Karpas-422 (cell line): ENCODE measurements around the gene LRRC3. TPM values are rescaled to one million over a fixed set of nuclear protein-coding genes. Genes with fewer than 3 reads are reported as not detected.

Experiments used
- DNase-seq: peaks from one replicate; pipeline ENCODE4 v3.0.0-alpha.2; 2015
- H2AFZ ChIP-seq: fragments of 200-600 bp; sonication (generic); 2 replicates; pipeline ENCODE4 v1.6.1; 2014; ENCODE audit warnings: antibody characterized with exemption, low read length, mixed read lengths
- H3K27ac ChIP-seq: fragments of 200-600 bp; sonication (generic); 2 replicates; pipeline ENCODE4 v1.5.1; 2014; ENCODE audit warnings: mild to moderate bottlenecking, low read length, moderate library complexity
- H3K27me3 ChIP-seq: fragments of 200-600 bp; sonication (generic); 2 replicates; pipeline ENCODE4 v1.6.1; 2014; ENCODE audit warnings: low read length, mixed read lengths
- H3K36me3 ChIP-seq: fragments of 200-600 bp; sonication (generic); 2 replicates; pipeline ENCODE4 v1.6.1; 2014; ENCODE audit warnings: low read length, mixed read lengths; ENCODE audit not compliant: insufficient read depth
- H3K4me1 ChIP-seq: fragments of 200-600 bp; sonication (generic); 2 replicates; pipeline ENCODE4 v1.6.1; 2014; ENCODE audit warnings: mild to moderate bottlenecking, low read length, mixed read lengths
- H3K4me2 ChIP-seq: fragments of 200-600 bp; sonication (generic); 2 replicates; pipeline ENCODE4 v1.6.1; 2014; ENCODE audit warnings: low read length, low read depth, mild to moderate bottlenecking; ENCODE audit not compliant: poor library complexity, severe bottlenecking
- H3K4me3 ChIP-seq: fragments of 200-600 bp; sonication (generic); 2 replicates; pipeline ENCODE4 v1.5.1; 2014; ENCODE audit warnings: mild to moderate bottlenecking, antibody characterized with exemption, low read length, mixed read lengths
- H3K79me2 ChIP-seq: fragments of 200-600 bp; sonication (generic); 2 replicates; pipeline ENCODE4 v1.6.1; 2014; ENCODE audit warnings: mild to moderate bottlenecking, low read length, mixed read lengths
- H3K9ac ChIP-seq: fragments of 200-600 bp; sonication (generic); 2 replicates; pipeline ENCODE4 v1.6.0; 2014; ENCODE audit warnings: low read length
- H3K9me2 ChIP-seq: fragments of 200-600 bp; sonication (generic), shearing (Covaris generic); replicated peaks from 2 replicates; pipeline ENCODE4 v1.6.0; 2014; ENCODE audit warnings: mild to moderate bottlenecking, low read length, moderate library complexity; ENCODE audit not compliant: insufficient read depth
- H3K9me3 ChIP-seq: fragments of 300-700, 200-600 bp; sonication (generic); 2 replicates; pipeline ENCODE4 v1.6.1; 2014; ENCODE audit warnings: low read length, mixed read lengths
- H4K20me1 ChIP-seq: fragments of 200-600 bp; sonication (generic); 2 replicates; pipeline ENCODE4 v1.6.1; 2014; ENCODE audit warnings: mild to moderate bottlenecking, antibody characterized with exemption, low read length, low read depth; ENCODE audit not compliant: insufficient read depth
- total RNA-seq: library from RNA; depleted of rRNA; stranded (reverse); fragments of >200 nt; shearing (Covaris generic); gene quantifications from 2 replicates; pipeline ENCODE4 v1.2.3, GENCODE V29; 2014; ENCODE audit warnings: low replicate concordance; rRNA removed

Gene LRRC3, protein sequence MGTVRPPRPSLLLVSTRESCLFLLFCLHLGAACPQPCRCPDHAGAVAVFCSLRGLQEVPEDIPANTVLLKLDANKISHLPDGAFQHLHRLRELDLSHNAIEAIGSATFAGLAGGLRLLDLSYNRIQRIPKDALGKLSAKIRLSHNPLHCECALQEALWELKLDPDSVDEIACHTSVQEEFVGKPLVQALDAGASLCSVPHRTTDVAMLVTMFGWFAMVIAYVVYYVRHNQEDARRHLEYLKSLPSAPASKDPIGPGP
- not detected in 2 replicates for total RNA-seq

DNA sequence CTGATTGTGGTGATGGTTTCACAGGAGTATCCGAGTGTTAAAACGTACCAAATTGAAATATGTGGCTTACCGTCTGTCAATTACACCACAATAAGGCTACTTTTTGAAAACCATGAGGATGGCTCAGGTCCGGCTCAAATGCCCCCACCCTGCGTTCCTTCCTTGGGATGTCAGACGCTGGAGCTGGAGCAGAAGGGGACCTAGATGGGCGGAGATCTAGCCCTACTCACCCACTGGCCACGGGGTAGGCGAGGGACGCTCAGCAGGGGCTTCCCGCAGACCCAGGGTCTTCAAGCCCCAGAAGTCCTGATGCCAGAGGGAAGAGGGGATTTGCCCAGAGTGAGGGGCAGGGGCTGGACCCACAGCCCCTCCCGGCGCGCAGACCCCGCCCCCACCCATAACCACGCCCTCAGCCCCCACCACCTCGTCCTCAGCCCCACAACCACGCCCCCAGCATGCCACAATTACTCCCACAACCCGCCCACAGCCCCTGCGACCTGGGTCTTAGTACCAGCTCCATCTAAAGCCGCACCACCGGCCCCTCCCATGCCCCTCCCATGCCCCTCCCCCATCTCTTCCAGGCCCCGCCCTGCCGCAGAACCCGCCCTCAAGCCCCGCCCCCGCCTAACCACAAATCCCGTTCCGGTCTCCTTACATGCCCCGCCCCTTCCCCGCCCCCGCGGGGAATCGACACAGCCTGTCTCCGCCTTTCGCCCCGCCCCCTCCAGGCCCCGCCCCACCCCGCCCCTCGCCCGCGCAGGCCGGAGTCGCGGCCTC lies at the start of gene LRRC3:
LRRC3 (plus strand) TSS at position 764 of the 777 bp plus-strand sequence. CDS start 1,135 bp downstream, outside the sequence.
- H3K4me3 ChIP-seq, result no peak within 1 kb of the TSS

DNA sequence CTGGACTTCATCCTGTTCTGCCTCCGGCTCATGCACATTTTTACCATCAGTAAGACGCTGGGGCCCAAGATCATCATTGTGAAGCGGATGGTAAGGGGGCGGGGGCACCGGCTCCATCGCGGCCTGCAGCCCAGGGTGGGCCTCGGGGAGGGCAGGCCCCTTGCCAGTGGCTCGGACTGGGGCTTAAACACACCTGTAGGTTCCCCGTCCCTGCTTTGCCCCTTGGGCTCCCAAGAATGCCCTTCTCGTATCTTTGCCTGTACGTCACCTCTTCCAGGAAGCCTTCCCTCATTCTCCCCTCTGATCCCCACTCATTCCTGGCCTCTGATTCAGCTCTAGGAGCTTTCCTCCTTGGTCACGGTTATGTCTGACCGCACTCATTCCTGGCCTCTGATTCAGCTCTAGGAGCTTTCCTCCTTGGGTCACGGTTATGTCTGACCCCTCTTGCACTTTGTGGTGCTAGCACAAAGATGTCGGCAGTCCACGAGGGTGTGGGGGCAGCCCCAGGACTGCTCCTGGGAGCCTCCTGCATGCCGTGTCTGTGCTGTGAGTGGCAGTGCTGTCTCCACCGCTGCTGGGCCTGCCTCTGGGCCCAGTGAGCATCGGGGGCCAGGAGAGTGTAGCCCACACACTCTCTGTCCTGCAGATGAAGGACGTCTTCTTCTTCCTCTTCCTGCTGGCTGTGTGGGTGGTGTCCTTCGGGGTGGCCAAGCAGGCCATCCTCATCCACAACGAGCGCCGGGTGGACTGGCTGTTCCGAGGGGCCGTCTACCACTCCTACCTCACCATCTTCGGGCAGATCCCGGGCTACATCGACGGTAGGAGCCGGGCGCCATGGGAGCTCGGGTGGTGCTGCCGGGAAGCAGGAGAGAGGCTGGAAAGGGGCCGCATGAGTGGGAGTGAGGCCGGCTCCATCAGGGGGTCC lies 49.1 kb upstream of the LRRC3 start:
- no peaks in the 10 kb centered on the region for H3K9me2 ChIP-seq
- no peak overlapping the region for H2AFZ ChIP-seq
- no peak overlapping the region for H3K4me2 ChIP-seq
- no peaks in the 10 kb centered on the region for H3K79me2 ChIP-seq
- no peak overlapping the region for H3K27ac ChIP-seq
- no peaks in the 10 kb centered on the region for H3K36me3 ChIP-seq
- no peak overlapping the region for H3K9ac ChIP-seq
- no peaks in the 10 kb centered on the region for H3K27me3 ChIP-seq
- H4K20me1 ChIP-seq, result no peaks in the 10 kb centered on the region
- no peaks in the 10 kb centered on the region for H3K4me1 ChIP-seq
- H3K9me3 ChIP-seq, result peaks cover 12% of the 10 kb centered on the region
- H3K4me3 ChIP-seq, result no peak overlapping the region
- no peak for DNase-seq

More for the DNA sequence above, at the start of gene LRRC3:
- Histone ChIP-seq H3K9ac (no peak within 1 kb of the TSS), H3K9me2 (no peaks in the 10 kb centered on the region), H3K4me2 (no peak within 1 kb of the TSS), H3K36me3 (no peaks in the 10 kb centered on the region), H4K20me1 (no peaks in the 10 kb centered on the region), H3K27ac (no peak within 1 kb of the TSS), H2AFZ (no peak within 1 kb of the TSS), H3K4me1 (no peaks in the 10 kb centered on the region), H3K9me3 (peaks cover 7% of the 10 kb centered on the region), H3K79me2 (no peaks in the 10 kb centered on the region), H3K27me3 (no peaks in the 10 kb centered on the region)
- DNase-seq, result no peak

DNA sequence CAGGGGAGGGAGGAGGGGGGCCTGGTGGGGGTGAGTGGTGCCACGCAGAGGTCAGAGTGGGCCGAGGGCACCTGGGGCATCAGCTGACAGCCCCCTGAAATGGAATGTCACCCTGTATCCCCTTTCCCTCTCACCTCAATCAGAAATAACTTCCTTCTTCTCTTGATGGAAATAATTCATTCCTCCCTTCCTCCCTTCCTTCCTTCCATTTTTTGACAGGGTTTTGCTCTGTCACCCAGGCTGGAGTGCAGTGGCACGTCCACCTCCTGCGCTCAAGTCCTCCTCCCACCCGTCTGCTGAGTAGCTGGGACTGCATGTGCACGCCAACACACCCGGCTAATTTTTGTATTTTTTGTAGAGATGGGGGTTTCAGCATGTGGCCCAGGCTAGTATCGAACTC lies 48.4 kb upstream of the LRRC3 start:
- no peaks in the 10 kb centered on the region for H3K4me1 ChIP-seq
- H3K27me3 ChIP-seq, result no peaks in the 10 kb centered on the region
- H3K9me2 ChIP-seq, result no peaks in the 10 kb centered on the region
- no peak for DNase-seq
- no peaks in the 10 kb centered on the region for H3K79me2 ChIP-seq
- H3K27ac ChIP-seq, result no peak overlapping the region
- no peaks in the 10 kb centered on the region for H3K36me3 ChIP-seq
- no peaks in the 10 kb centered on the region for H4K20me1 ChIP-seq
- no peak overlapping the region for H3K9ac ChIP-seq
- no peak overlapping the region for H3K4me3 ChIP-seq
- peaks cover 12% of the 10 kb centered on the region for H3K9me3 ChIP-seq
- no peak overlapping the region for H2AFZ ChIP-seq
- H3K4me2 ChIP-seq, result no peak overlapping the region

DNA sequence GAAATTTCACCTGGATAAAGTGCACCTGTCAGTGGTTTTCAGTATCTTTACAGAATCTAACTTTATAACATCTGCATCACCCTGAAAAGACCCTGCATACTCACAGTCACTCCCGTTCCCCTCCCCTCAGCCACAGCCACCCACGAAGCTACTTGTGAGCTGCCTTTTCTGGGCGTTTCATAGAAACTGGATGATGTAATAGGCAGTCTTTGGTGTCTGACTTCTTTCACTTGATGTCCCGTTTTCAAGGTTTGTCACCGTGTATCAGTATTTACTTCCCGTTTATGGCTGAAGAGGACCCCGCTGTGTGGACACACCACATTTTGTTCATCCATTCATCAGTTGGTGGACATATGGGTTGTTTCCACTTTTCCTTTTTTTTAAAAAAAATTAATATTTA lies 47.8 kb upstream of the LRRC3 start:
- no peak overlapping the region for H3K27ac ChIP-seq
- no peak overlapping the region for H3K9ac ChIP-seq
- no peaks in the 10 kb centered on the region for H3K4me1 ChIP-seq
- no peaks in the 10 kb centered on the region for H3K9me2 ChIP-seq
- H3K4me3 ChIP-seq, result no peak overlapping the region
- H3K27me3 ChIP-seq, result no peaks in the 10 kb centered on the region
- no peaks in the 10 kb centered on the region for H4K20me1 ChIP-seq
- H2AFZ ChIP-seq, result no peak overlapping the region
- no peaks in the 10 kb centered on the region for H3K79me2 ChIP-seq
- no peak overlapping the region for H3K4me2 ChIP-seq
- DNase-seq, result no peak
- peaks cover 12% of the 10 kb centered on the region for H3K9me3 ChIP-seq
- no peaks in the 10 kb centered on the region for H3K36me3 ChIP-seq

DNA sequence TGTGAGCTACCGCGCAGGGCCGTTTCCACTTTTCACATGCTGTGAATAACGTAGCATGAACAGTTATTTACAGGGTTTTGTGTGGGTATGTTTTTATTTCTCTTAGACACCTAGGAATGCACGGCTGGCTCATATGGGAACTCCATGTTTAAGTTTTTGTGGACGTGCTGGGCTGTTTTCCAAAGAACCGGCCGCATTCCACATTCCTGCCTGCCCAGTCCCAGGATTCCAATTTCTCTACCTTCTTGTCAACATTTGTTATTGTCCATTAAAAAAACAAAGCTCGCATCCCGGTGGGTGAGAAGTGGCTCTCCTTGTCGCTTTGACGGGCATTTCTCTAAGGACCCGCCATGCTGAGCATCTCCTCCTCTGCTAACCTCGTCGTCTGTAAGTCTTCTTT lies 47.1 kb upstream of the LRRC3 start:
- DNase-seq, result no peak
- Histone ChIP-seq H3K27ac (no peak overlapping the region), H3K9me2 (no peaks in the 10 kb centered on the region), H2AFZ (no peak overlapping the region), H3K79me2 (no peaks in the 10 kb centered on the region), H3K27me3 (no peaks in the 10 kb centered on the region), H4K20me1 (no peaks in the 10 kb centered on the region), H3K4me1 (no peaks in the 10 kb centered on the region), H3K4me2 (no peak overlapping the region), H3K9ac (no peak overlapping the region), H3K9me3 (peaks cover 12% of the 10 kb centered on the region), H3K36me3 (no peaks in the 10 kb centered on the region), H3K4me3 (no peak overlapping the region)

DNA sequence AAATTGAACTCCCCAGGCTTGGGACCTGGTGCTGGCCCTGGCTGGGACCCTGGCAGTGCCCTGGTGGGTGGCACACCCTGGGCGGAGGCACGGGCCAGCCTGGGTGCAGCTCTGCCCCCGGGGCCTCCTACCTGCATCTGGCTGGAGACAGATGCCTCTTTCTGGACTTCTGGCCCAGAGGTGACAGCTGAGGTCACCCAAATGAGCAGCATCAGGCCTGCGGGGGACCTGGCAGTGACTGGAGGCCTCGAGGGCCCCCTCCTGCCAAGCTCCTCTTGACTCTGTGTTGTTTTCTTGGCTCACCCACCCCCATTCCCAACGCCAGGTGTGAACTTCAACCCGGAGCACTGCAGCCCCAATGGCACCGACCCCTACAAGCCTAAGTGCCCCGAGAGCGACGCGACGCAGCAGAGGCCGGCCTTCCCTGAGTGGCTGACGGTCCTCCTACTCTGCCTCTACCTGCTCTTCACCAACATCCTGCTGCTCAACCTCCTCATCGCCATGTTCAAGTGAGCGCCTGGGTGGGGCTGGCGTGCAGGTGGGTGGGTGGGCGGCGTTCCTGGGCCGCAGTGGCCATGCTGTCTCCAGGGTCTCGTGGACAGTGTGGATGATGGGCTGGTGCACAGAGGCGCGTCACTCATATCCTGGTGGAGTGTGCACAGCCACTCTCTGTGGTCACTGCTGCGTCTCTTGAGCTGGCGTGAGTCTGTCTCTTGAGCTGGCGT lies 41.6 kb upstream of the LRRC3 start:
- Histone ChIP-seq H3K36me3 (no peaks in the 10 kb centered on the region), H3K79me2 (no peaks in the 10 kb centered on the region), H3K4me1 (no peaks in the 10 kb centered on the region), H3K27ac (no peak overlapping the region), H3K9ac (no peak overlapping the region), H3K27me3 (no peaks in the 10 kb centered on the region), H4K20me1 (no peaks in the 10 kb centered on the region), H3K9me2 (no peaks in the 10 kb centered on the region), H3K4me2 (no peak overlapping the region), H2AFZ (no peak overlapping the region), H3K4me3 (no peak overlapping the region), H3K9me3 (peaks cover 3% of the 10 kb centered on the region; the same call in 1 of the 2 replicates)
- DNase-seq, result no peak

DNA sequence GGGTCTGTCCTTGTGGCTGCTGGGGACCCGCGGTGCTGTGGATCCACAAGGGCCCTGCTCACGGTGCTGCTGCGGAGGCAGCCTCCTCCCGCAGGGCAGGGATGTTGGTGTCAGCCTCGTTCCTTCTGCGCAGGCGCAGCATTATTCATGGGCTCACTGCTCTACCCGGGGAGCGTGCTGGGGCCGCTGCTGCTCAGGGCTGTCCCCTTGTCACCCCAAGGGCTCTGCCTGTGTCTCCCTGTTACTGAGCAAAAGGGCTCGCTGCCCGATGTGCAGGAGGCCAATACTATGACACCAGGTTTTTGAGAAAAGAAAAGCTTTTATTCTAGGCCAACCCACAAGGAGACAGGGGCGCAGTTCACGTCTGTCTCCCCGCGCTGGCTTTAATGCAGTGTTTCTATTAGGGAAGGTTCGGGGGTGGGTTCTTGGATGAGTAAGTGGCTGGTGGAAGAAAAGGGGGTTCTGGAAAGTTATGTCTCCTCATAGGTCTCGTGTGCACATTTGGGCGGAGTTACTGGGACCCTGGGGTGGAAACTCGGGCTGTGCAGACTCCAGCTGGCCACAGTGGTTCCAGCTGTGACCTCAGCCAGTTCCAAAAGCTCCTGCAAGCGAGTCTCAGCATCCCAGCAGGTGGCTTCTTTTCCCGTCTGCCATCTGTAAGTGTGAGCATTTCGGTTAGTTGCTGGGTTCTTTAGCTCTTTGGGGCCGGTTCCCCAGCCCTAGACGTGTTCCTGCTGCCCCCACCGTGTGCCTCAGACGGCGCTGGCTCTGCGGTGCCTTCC lies 40.8 kb upstream of the LRRC3 start:
- no peaks in the 10 kb centered on the region for H3K27me3 ChIP-seq
- DNase-seq, result no peak
- no peak overlapping the region for H3K4me3 ChIP-seq
- no peaks in the 10 kb centered on the region for H3K9me2 ChIP-seq
- H3K9me3 ChIP-seq, result peaks cover 3% of the 10 kb centered on the region; the same call in 1 of the 2 replicates
- no peak overlapping the region for H3K27ac ChIP-seq
- no peaks in the 10 kb centered on the region for H3K36me3 ChIP-seq
- no peaks in the 10 kb centered on the region for H3K79me2 ChIP-seq
- H2AFZ ChIP-seq, result no peak overlapping the region
- H3K4me1 ChIP-seq, result no peaks in the 10 kb centered on the region
- no peaks in the 10 kb centered on the region for H4K20me1 ChIP-seq
- no peak overlapping the region for H3K4me2 ChIP-seq
- H3K9ac ChIP-seq, result no peak overlapping the region
